ENCODE results near the gene PRRX1.

DNA sequence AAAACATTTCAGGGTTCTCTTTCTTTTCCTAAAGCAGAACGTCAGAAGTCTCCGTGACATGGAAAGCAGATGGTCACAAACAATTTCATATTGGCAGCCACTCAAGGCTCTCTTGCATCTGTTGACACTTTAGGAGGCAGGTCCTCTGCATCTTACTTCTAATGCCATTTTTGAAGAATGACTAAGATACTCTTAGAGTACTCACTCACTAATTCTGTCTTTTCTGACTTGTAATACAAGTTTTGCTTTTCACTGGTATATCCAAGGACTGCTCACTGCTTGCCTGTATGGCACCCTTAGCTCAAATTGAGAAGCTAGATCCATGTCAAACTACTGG lies 68.3 kb downstream of the PRRX1 start:
- no peak for TF ChIP-seq YY1 (IDR thresholded peaks at IDR 0.05; ENCODE audit: insufficient read depth, insufficient read length)
- TF ChIP-seq SUZ12 (IDR thresholded peaks at IDR 0.05; ENCODE audit: extremely low read depth, insufficient read depth, insufficient read length) = no peak
